NCI-H748 (cell line): ENCODE results near the gene SUSD6.
"Not testable (repeated sequence)": the region's sequence is repeated elsewhere in the genome, so short reads cannot be mapped to it uniquely, and the experiment has no call there.

Experiments
- DNase-seq: peaks from one replicate; lab custom pipeline; 2025; ENCODE audit not compliant: unreplicated experiment; lab: John Stamatoyannopoulos, UW

Gene SUSD6

GRCh38 chr14:69647213-69647612 lies 35.8 kb downstream of the SUSD6 start:
- DNase-seq: no peak

GRCh38 chr14:69647642-69648041 lies 36.2 kb downstream of the SUSD6 start:
- DNase-seq: not testable (repeated sequence)

GRCh38 chr14:69648480-69649451 lies 37.4 kb downstream of the SUSD6 start:
- DNase-seq: peak; percentile 60

GRCh38 chr14:69650948-69651369 lies 39.6 kb downstream of the SUSD6 start:
- no peak for DNase-seq

GRCh38 chr14:69651664-69652063 lies 40.3 kb downstream of the SUSD6 start:
- DNase-seq: no peak

- DNase-seq: no peak
These were observed 41.7 kb downstream of the SUSD6 start for GRCh38 chr14:69652942-69653684.

- DNase-seq: no peak
These were observed 42.7 kb downstream of the SUSD6 start for GRCh38 chr14:69654116-69654515.

GRCh38 chr14:69657950-69658355 lies 46.6 kb downstream of the SUSD6 start:
- DNase-seq: peak; percentile 13

- no peak for DNase-seq
These were observed 47.4 kb downstream of the SUSD6 start for GRCh38 chr14:69658664-69659261.

- no peak for DNase-seq
These were observed 49.2 kb downstream of the SUSD6 start for GRCh38 chr14:69660344-69661193.

- DNase-seq: no peak
These were observed 49.8 kb downstream of the SUSD6 start for GRCh38 chr14:69661194-69661537.

GRCh38 chr14:69662636-69663299 lies 51.4 kb downstream of the SUSD6 start:
- DNase-seq: no peak

- no peak for DNase-seq
These were observed 51.9 kb downstream of the SUSD6 start for GRCh38 chr14:69663300-69663643.

GRCh38 chr14:69664265-69664664 lies 52.9 kb downstream of the SUSD6 start:
- DNase-seq: no peak

- no peak for DNase-seq
These were observed 53.6 kb downstream of the SUSD6 start for GRCh38 chr14:69664865-69665526.

GRCh38 chr14:69665631-69666030 lies 54.2 kb downstream of the SUSD6 start:
- no peak for DNase-seq

GRCh38 chr14:69666112-69666511 lies 54.7 kb downstream of the SUSD6 start:
- no peak for DNase-seq

- no peak for DNase-seq
These were observed 55.4 kb downstream of the SUSD6 start for GRCh38 chr14:69666690-69667211.

GRCh38 chr14:69667938-69668335 lies 56.5 kb downstream of the SUSD6 start:
- no peak for DNase-seq

GRCh38 chr14:69669375-69669774 lies 58.0 kb downstream of the SUSD6 start:
- no peak for DNase-seq
